OCI-LY1 (cell line): ENCODE results near the gene HOXD9.

Source experiments
- CTCF ChIP-seq: fragments of 200-600 bp; sonication (generic), shearing (Covaris generic); IDR thresholded peaks from 2 replicates; pipeline ENCODE4 v1.5.1; 2017; ENCODE audit warnings: mild to moderate bottlenecking, antibody characterized with exemption, low read length, moderate library complexity, mixed read lengths
- EZH2 ChIP-seq: fragments of 200-600 bp; sonication (generic), shearing (Covaris generic); IDR thresholded peaks from 2 replicates; pipeline ENCODE4 v1.8.0; 2017; ENCODE audit warnings: borderline replicate concordance, mixed run types, mild to moderate bottlenecking, antibody characterized with exemption, low read length, moderate library complexity, mixed read lengths

GRCh38 chr2:176146645-176147044, 24.1 kb downstream of the HOXD9 start:
- TF ChIP-seq CTCF (no peak), EZH2 (no peak)
